IMR-90 (cell line): ENCODE data around the gene ITGAX.

Experiments used
- CEBPB ChIP-seq: IDR thresholded peaks from 2 replicates; pipeline ENCODE4 v1.6.1; 2012; ENCODE audit warnings: low read depth, low read length, improper control_type of control experiment
- CHD1 ChIP-seq: IDR thresholded peaks from 2 replicates; pipeline ENCODE4 v1.6.1; 2012; ENCODE audit warnings: low read depth, low read length, improper control_type of control experiment
- MAFK ChIP-seq: IDR thresholded peaks from 2 replicates; pipeline ENCODE4 v1.6.1; 2012; ENCODE audit warnings: low read depth, low read length, improper control_type of control experiment
- MAZ ChIP-seq: IDR thresholded peaks from 2 replicates; pipeline ENCODE4 v1.6.1; 2012; ENCODE audit warnings: low read depth, mild to moderate bottlenecking, low read length, improper control_type of control experiment, moderate library complexity, borderline replicate concordance
- MXI1 ChIP-seq: IDR thresholded peaks from 2 replicates; pipeline ENCODE4 v1.6.1; 2012; ENCODE audit warnings: low read depth, mild to moderate bottlenecking, low read length, moderate library complexity, borderline replicate concordance
- POLR2A ChIP-seq: IDR thresholded peaks from 2 replicates; pipeline ENCODE4 v1.6.1; 2012; ENCODE audit warnings: mild to moderate bottlenecking, low read depth, low read length
- RAD21 ChIP-seq: IDR thresholded peaks from 2 replicates; pipeline ENCODE4 v1.6.1; 2012; ENCODE audit warnings: low read length, improper control_type of control experiment
- RCOR1 ChIP-seq: IDR thresholded peaks from 2 replicates; pipeline ENCODE4 v1.6.1; 2012; ENCODE audit warnings: mild to moderate bottlenecking, low read length, improper control_type of control experiment; ENCODE audit not compliant: insufficient replicate concordance
- RFX5 ChIP-seq: IDR thresholded peaks from 2 replicates; pipeline ENCODE4 v1.8.0; 2012; ENCODE audit warnings: low read depth, mild to moderate bottlenecking, low read length, moderate library complexity
- SMC3 ChIP-seq: fragments of 150-350 bp; IDR thresholded peaks from 2 replicates; pipeline ENCODE4 v1.6.1; 2016; ENCODE audit warnings: low read depth, mild to moderate bottlenecking, antibody characterized with exemption, low read length, moderate library complexity
- TF ChIP-seq, protein P1 (sequence below): conservative IDR thresholded peaks from 2 replicates; pipeline ENCODE4 v1.5.1; 2012; ENCODE audit warnings: mild to moderate bottlenecking, low read depth, low read length, improper control_type of control experiment
- TF ChIP-seq, protein P2 (sequence below): fragments of 150-350 bp; IDR thresholded peaks from 2 replicates; pipeline ENCODE4 v1.6.1; 2017; ENCODE audit warnings: mild to moderate bottlenecking, antibody characterized with exemption, low read length, low read depth

DNA sequence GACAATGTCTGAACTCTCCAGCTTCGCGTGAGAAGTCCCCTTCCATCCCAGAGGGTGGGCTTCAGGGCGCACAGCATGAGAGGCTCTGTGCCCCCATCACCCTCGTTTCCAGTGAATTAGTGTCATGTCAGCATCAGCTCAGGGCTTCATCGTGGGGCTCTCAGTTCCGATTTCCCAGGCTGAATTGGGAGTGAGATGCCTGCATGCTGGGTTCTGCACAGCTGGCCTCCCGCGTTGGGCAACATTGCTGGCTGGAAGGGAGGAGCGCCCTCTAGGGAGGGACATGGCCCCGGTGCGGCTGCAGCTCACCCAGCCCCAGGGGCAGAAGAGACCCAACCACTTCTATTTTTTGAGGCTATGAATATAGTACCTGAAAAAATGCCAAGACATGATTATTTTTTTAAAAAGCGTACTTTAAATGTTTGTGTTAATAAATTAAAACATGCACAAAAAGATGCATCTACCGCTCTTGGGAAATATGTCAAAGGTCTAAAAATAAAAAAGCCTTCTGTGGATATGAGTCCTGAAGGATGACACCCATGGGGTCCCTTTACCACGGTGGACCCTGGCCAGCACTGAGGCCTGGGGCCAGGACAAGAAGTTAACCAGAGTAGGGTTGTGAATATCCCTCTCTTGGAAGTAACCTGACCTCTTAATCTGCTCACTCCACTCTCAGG is 27.6 kb downstream of the ITGAX start:
- TF ChIP-seq RFX5 (no peak), MAZ (no peak), RAD21 (peak; percentile 51), CEBPB (peak; percentile 79), POLR2A (no peak), MXI1 (no peak), CHD1 (no peak), RCOR1 (no peak), MAFK (peak; percentile 27; the same call in 1 of the 2 replicates), SMC3 (peak; percentile 30; the same call in 1 of the 2 replicates)
- TF ChIP-seq, protein P1, sequence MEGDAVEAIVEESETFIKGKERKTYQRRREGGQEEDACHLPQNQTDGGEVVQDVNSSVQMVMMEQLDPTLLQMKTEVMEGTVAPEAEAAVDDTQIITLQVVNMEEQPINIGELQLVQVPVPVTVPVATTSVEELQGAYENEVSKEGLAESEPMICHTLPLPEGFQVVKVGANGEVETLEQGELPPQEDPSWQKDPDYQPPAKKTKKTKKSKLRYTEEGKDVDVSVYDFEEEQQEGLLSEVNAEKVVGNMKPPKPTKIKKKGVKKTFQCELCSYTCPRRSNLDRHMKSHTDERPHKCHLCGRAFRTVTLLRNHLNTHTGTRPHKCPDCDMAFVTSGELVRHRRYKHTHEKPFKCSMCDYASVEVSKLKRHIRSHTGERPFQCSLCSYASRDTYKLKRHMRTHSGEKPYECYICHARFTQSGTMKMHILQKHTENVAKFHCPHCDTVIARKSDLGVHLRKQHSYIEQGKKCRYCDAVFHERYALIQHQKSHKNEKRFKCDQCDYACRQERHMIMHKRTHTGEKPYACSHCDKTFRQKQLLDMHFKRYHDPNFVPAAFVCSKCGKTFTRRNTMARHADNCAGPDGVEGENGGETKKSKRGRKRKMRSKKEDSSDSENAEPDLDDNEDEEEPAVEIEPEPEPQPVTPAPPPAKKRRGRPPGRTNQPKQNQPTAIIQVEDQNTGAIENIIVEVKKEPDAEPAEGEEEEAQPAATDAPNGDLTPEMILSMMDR: peak; percentile 64
- TF ChIP-seq, protein P2, sequence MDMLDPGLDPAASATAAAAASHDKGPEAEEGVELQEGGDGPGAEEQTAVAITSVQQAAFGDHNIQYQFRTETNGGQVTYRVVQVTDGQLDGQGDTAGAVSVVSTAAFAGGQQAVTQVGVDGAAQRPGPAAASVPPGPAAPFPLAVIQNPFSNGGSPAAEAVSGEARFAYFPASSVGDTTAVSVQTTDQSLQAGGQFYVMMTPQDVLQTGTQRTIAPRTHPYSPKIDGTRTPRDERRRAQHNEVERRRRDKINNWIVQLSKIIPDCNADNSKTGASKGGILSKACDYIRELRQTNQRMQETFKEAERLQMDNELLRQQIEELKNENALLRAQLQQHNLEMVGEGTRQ: no peak
